Lung (tissue), 12 donors: ENCODE data around the gene PTPRN2. TPM values are rescaled to one million over a fixed set of nuclear protein-coding genes. Genes with fewer than 3 reads are reported as not detected.

Experiments used
- ATAC-seq: fragments of 200-7000 bp; cut with Tn5 transposase; one replicate; pipeline ENCODE4 v1.9.1; 2020; ENCODE audit warnings: moderate number of reproducible peaks; ENCODE audit not compliant: insufficient read depth, low FRiP score
- DNase-seq, 3 donors: peaks; one replicate each; pipeline ENCODE4 v3.0.0-alpha.2; 2013 to 2017
- H3K27ac ChIP-seq, 2 donors: one replicate each; pipeline ENCODE4 v1.5.1; 2013; ENCODE audit warnings: mild to moderate bottlenecking in 2 of 2, moderate library complexity in 2 of 2, control low read depth in 1 of 2, inconsistent platforms in 1 of 2, low read depth in 1 of 2, low read length in 1 of 2
- H3K27me3 ChIP-seq, 3 donors: one replicate each; pipeline ENCODE4 v1.5.1; 2013; ENCODE audit warnings: low read length in 2 of 3; ENCODE audit not compliant: control insufficient read depth in 3 of 3, insufficient read depth in 3 of 3
- H3K36me3 ChIP-seq, 4 donors: one replicate each; pipeline ENCODE4 v1.5.1; 2013; ENCODE audit warnings: low read length in 4 of 4, mild to moderate bottlenecking in 1 of 4, moderate library complexity in 1 of 4; ENCODE audit not compliant: control insufficient read depth in 4 of 4, insufficient read depth in 4 of 4
- H3K4me1 ChIP-seq, 5 donors: one replicate each; pipeline ENCODE4 v1.5.1; 2013; ENCODE audit warnings: low read length in 5 of 5, mild to moderate bottlenecking in 2 of 5, moderate library complexity in 1 of 5; ENCODE audit not compliant: control insufficient read depth in 5 of 5, insufficient read depth in 5 of 5
- H3K4me3 ChIP-seq: one replicate; pipeline ENCODE4 v1.5.1; 2013; ENCODE audit warnings: mild to moderate bottlenecking, control low read depth, moderate library complexity
- H3K9ac ChIP-seq, 2 donors: one replicate each; pipeline ENCODE4 v1.5.1; 2013; ENCODE audit warnings: low read length in 2 of 2, control low read depth in 1 of 2; ENCODE audit not compliant: insufficient read depth in 1 of 2
- H3K9me3 ChIP-seq, 4 donors: one replicate each; pipeline ENCODE4 v1.5.1; 2013; ENCODE audit warnings: low read length in 3 of 4, mild to moderate bottlenecking in 1 of 4, moderate library complexity in 1 of 4; ENCODE audit not compliant: control insufficient read depth in 4 of 4, insufficient read depth in 3 of 4
- WGBS, 2 donors: extraction: QIAGEN DNeasy Blood & Tissue Kit; methylation state at CpG; one replicate each; pipeline ENCODE4 v1.1.7; 2013; 5-methylcytosine and 5-hydroxymethylcytosine counted together
- polyA plus RNA-seq, 2 donors: library from polyadenylated mRNA; stranded (reverse); fragments of 200-250 nt; gene quantifications; one replicate each; pipeline ENCODE4 v1.2.1, GENCODE V29; 2013
- total RNA-seq, 2 donors: library from RNA; depleted of rRNA in 1 of 2; stranded (reverse); fragments of >200 nt in 1 of 2; gene quantifications; one replicate each; pipeline ENCODE4 v1.2.1, GENCODE V29; 2014 to 2021
- TF ChIP-seq, protein P1 (sequence below): IDR thresholded peaks from 2 replicates; pipeline ENCODE4 v1.5.1; 2012; ENCODE audit warnings: mild to moderate bottlenecking; ENCODE audit errors: control extremely low read depth, extremely low read depth
- donor health status: control.
- donor health status: control.
- donor health status: Bipolar disorder and iron deficiency.
- donor health status: healthy.
- donor health status: DM: yes; HTN: yes; CAD: no.

PTPRN2 gene
- total and polyA plus RNA-seq, 4 donors: 2.1 to 7.4 (median 4.4) TPM

DNA sequence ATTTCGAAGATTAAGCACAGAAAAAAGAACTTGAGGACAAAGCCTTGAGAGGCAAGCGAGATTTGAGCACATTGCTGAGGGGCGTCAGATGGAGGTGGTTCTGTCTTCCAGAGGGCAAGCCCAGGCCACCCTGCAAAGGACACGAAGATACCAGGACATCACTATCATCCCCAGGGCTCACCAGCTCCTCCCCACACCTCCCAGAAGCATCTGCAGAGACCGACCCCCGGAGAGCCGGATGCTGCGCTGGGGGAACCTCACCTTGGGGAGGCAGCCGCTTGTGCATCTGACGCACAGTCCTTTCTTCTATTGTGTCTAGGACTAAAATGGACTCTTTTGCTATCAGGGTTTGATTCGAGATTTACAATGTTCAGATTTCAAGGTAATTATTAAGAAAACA lies 991.2 kb downstream of the PTPRN2 start:
- Histone ChIP-seq H3K27ac (no peak overlapping the region), H3K4me1 (no peaks in the 10 kb centered on the region), H3K27me3 (no peaks in the 10 kb centered on the region), H3K4me3 (no peak overlapping the region), H3K9me3 (peaks cover 0 to 6% (median 0%) of the 10 kb centered on the region in 4 donors), H3K36me3 (no peaks in the 10 kb centered on the region), H3K9ac (no peak overlapping the region)
- 85 to 92% methylated on average over 11 of the region's 11 CpGs for WGBS, 2 donors
- TF ChIP-seq, protein P1, sequence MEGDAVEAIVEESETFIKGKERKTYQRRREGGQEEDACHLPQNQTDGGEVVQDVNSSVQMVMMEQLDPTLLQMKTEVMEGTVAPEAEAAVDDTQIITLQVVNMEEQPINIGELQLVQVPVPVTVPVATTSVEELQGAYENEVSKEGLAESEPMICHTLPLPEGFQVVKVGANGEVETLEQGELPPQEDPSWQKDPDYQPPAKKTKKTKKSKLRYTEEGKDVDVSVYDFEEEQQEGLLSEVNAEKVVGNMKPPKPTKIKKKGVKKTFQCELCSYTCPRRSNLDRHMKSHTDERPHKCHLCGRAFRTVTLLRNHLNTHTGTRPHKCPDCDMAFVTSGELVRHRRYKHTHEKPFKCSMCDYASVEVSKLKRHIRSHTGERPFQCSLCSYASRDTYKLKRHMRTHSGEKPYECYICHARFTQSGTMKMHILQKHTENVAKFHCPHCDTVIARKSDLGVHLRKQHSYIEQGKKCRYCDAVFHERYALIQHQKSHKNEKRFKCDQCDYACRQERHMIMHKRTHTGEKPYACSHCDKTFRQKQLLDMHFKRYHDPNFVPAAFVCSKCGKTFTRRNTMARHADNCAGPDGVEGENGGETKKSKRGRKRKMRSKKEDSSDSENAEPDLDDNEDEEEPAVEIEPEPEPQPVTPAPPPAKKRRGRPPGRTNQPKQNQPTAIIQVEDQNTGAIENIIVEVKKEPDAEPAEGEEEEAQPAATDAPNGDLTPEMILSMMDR: no peak
- ATAC-seq (no peak), DNase-seq (no peak)

DNA sequence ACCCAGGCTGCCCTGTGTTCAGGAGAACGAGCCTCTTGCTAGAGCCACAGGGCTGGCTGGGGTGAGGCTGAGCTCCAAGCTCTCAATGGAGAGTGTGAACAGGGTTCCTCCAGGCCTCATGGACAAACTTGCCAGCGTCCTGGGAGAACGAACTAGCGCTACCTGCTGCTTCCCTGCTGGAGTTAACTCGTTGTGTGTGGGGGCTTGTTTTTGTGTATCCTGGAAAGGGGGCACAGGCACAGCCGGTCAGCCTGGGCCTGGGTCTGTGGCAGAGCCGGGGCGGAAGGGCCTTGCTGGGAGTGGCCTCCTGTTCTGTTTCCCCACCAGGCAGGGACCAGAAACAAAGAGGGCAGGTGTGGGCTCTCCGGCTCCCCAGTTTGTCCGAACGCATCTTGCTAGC lies 991.6 kb downstream of the PTPRN2 start:
- Histone ChIP-seq H3K4me1 (no peaks in the 10 kb centered on the region), H3K9me3 (peaks cover 0 to 6% (median 0%) of the 10 kb centered on the region in 4 donors), H3K27me3 (peaks cover 0 to 3% (median 0%) of the 10 kb centered on the region in 3 donors), H3K4me3 (no peak overlapping the region), H3K9ac (no peak overlapping the region), H3K27ac (no peak overlapping the region), H3K36me3 (no peaks in the 10 kb centered on the region)
- DNase-seq: no peak
- TF ChIP-seq, protein P1: no peak
- WGBS, 2 donors: 86 to 87% methylated on average over 11 of the region's 11 CpGs
- no peak for ATAC-seq

DNA sequence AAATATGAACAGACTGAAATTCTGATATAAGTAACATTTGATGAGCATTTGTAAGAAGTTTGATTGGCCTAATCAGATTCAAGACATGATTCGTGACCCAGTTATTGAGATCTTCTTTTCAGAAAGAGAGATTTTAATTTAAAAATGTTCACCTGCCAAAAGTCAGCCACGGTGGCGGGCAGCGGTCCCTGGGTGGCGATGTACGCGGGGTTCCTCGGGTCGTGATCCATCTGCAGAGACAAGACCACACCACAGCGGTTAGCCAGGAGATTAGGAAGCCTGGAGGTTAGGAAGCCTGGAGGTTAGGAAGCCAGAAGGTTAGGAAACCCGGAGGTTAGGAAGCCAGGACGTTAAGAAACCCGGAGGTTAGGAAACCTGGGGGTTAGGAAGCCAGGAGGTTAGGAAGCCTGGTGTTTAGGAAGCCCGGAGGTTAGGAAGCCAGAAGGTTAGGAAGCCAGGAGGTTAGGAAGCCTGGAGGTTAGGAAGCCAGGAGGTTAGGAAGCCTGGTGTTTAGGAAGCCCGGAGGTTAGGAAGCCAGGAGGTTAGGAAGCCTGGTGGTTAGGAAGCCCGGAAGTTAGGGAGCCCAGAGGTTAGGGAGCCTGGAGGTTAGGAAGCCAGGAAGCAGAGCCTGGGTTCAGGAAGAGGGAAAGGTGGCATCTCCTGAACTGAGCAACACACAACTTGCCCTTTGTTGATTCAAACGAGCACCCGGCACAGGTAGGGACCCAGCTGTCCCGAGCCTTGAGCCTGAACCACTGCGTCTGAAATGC lies 992.4 kb downstream of the PTPRN2 start:
- TF ChIP-seq, protein P1: no peak
- Histone ChIP-seq H3K27me3 (peaks cover 0 to 8% (median 3%) of the 10 kb centered on the region in 3 donors), H3K4me3 (no peak overlapping the region), H3K27ac (no peak overlapping the region), H3K36me3 (no peaks in the 10 kb centered on the region), H3K4me1 (no peaks in the 10 kb centered on the region), H3K9ac (no peak overlapping the region), H3K9me3 (peaks cover 0 to 6% (median 0%) of the 10 kb centered on the region in 4 donors)
- no peak for ATAC-seq
- no peak for DNase-seq
- WGBS, 2 donors: 83 to 84% methylated on average over 20 of the region's 20 CpGs

DNA sequence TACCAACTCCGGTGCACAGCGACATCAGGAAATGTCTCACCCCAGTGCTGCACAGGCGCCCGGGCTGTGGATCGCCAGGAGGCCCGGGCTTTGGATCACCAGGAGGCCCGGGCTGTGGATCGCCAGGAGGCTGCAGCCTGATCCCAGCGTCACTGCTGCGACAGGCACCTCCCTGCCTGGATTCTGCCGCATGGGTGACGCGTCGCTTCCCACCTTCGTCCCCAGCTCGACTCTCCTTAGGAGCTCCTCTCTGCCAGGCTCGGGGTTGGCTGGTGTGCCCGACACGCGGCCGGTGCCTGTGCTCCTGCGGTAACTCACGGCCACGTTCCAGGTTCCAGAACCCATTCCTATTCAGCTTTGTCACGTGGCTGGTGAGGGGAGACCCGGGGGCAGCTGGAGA lies 993.3 kb downstream of the PTPRN2 start:
- TF ChIP-seq, protein P1: no peak
- ATAC-seq (no peak), DNase-seq (no peak)

More for the DNA sequence above, 993.3 kb downstream of the PTPRN2 start:
- Histone ChIP-seq H3K9ac (no peak overlapping the region), H3K9me3 (peaks cover 0 to 6% (median 0%) of the 10 kb centered on the region in 4 donors), H3K36me3 (no peaks in the 10 kb centered on the region), H3K4me1 (no peaks in the 10 kb centered on the region), H3K27me3 (peaks cover 0 to 8% (median 3%) of the 10 kb centered on the region in 3 donors), H3K27ac (no peak overlapping the region), H3K4me3 (no peak overlapping the region)
- 78 to 80% methylated on average over 26 of the region's 26 CpGs for WGBS, 2 donors
